GM12864 (cell line): ENCODE results near the gene CLK2.

Source experiments
- DNase-seq: peaks from one replicate; pipeline ENCODE4 v3.0.0-alpha.2; 2011; ENCODE audit warnings: low read depth
- H3K4me3 ChIP-seq: 2 replicates; pipeline ENCODE4 v1.5.1; 2011; ENCODE audit warnings: mild to moderate bottlenecking, low read depth, low read length, control low read depth
- TF ChIP-seq, protein P1 (sequence below): IDR thresholded peaks from 2 replicates; pipeline ENCODE4 v1.5.1; 2011; ENCODE audit warnings: low read depth, mild to moderate bottlenecking, moderate library complexity, low read length, control low read depth, inconsistent platforms; ENCODE audit errors: missing control alignments

CLK2 gene

DNA sequence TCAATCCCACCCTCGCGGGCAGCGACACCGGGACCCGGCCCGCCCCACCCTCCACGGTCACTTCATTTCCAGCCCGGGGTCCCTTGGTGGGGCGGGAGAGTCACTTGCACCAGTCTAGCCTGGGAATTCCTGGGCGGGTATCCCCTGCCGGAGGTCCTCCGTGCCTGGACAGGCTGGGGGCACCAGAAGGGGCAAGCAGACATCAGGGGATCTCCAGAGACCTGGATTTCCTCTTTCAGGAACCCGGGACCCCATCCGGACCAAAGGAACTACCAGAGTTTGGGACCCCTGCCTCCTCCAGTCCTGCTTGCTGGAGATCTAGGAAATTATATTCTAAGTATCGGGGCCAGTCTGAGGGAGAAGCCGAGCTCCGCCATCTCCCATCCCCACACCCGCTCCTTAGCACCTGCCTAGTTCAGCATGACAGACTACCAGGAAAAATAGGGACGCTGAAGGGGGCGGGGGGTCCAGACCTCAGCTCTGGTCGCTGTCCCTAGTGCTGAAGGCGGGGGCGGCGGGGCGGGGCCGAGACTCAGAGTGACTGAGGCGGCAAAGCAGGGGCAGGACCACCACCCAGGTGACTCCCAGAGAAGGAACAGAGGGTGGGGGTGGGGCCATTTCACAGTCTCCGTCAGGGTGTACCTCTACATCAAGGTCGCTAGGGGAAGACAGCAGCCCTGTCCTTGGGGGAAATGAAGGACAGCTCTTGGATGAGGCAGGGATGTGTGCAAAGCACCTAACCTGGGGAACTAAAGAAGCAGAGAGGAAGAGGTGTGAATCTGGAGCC lies 4.8 kb upstream of the CLK2 start:
- H3K4me3 ChIP-seq, result peak overlapping the region; percentile 69
- TF ChIP-seq, protein P1, sequence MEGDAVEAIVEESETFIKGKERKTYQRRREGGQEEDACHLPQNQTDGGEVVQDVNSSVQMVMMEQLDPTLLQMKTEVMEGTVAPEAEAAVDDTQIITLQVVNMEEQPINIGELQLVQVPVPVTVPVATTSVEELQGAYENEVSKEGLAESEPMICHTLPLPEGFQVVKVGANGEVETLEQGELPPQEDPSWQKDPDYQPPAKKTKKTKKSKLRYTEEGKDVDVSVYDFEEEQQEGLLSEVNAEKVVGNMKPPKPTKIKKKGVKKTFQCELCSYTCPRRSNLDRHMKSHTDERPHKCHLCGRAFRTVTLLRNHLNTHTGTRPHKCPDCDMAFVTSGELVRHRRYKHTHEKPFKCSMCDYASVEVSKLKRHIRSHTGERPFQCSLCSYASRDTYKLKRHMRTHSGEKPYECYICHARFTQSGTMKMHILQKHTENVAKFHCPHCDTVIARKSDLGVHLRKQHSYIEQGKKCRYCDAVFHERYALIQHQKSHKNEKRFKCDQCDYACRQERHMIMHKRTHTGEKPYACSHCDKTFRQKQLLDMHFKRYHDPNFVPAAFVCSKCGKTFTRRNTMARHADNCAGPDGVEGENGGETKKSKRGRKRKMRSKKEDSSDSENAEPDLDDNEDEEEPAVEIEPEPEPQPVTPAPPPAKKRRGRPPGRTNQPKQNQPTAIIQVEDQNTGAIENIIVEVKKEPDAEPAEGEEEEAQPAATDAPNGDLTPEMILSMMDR, result peak; percentile 67
- no peak for DNase-seq

DNA sequence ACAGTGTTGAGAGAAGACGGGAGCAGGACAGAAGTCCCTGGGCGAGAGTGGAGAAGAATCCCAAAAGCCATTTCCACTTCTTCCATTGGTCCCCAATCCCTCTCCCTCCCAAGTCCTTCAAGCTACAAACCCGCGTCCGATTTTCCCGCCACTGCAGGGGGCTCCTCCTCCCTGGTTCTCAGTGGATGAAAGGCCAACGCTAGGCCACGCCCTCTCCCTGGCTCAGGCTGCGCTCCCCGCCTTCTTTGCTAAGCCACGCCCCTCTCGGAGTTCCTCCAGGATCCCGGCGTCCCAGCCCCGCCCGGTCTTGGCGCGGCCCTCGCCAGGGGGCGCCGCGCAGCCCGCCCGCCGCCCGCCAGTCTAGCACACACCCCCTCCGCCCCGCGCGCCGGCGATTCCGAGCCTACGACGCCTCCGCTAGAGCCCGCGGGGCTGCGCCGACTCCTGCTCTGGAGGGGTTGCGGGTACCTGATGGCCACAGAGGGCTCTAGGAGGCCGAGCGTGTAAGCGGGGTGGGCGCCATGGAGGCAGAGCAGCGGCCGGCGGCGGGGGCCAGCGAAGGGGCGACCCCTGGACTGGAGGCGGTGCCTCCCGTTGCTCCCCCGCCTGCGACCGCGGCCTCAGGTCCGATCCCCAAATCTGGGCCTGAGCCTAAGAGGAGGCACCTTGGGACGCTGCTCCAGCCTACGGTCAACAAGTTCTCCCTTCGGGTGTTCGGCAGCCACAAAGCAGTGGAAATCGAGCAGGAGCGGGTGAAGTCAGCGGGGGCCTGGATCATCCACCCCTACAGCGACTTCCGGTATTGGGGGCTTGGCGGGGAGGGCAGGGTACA lies 4.0 kb upstream of the CLK2 start, which contains the start of gene HCN3:
Gene HCN3, plus strand, starts transcription at position 394 of the 832 bp plus-strand sequence. Its CDS starts 128 bp downstream, at position 522.
- peak within 1 kb of the TSS; percentile 69 for H3K4me3 ChIP-seq
- peak; percentile 79 for DNase-seq
- TF ChIP-seq, protein P1, result peak; percentile 59

DNA sequence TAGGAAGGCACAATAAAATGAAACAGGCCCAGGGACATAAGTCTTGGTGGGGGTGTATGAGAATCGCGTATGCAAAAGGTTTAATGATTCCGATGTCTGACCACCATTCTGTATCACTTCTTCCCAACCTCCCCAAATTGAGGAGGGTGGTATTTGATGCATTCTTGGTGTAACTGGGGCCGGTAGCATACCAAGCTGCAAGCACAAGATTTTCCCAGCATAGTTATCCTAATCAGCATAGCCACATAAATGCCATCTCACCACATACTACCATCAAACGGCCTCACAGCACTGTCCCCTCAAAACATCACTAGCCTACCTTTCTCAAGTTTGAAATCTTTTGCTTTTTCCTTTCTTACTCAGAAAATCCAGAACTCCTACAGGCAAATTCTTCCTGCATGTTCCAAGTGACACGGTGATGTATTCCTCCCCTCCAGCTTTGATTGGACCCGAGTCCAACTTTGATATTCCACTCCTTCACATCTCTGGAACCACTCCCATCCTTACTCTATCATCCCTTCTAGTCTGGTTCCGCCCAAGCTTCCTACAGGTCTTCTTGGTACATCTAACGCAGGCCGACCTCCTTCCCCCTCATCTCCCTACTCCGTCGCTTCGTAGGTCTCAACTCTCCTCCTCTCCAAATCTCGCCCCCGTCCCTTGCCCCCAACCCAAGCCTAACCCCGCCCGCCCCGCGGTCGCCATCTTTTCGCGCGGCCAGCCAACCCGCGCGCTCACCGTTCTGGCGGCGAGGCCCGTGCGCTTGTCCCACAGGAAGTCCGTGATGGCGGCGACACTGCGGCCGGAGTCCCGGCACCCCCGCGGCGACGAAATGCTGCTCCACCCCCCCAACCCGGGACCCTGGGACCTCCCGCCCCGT lies 600 bp downstream of the CLK2 start:
- no peak for DNase-seq
- TF ChIP-seq, protein P1, result no peak
- peak overlapping the region; percentile 99 for H3K4me3 ChIP-seq

DNA sequence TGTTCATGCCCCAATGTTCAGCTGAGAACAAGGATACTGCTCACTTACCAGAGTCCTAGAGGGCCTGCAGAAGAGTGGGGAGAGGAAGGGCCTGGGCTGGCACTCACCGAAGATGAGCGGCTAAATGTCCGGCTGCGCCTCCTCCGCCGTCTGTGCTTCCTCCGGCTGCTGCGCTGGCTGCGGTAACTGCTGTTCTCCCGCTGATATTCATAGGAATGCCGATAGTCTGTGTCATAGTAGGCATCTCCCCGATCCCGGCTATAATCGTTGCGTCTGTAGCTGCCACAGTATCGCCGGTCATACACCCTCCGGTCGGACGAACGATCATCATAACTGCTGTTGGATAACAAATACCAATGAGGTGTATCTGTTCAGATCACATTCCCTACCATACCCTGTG lies 3.9 kb downstream of the CLK2 start:
- TF ChIP-seq, protein P1, result no peak
- no peak for DNase-seq
- H3K4me3 ChIP-seq, result no peak overlapping the region

DNA sequence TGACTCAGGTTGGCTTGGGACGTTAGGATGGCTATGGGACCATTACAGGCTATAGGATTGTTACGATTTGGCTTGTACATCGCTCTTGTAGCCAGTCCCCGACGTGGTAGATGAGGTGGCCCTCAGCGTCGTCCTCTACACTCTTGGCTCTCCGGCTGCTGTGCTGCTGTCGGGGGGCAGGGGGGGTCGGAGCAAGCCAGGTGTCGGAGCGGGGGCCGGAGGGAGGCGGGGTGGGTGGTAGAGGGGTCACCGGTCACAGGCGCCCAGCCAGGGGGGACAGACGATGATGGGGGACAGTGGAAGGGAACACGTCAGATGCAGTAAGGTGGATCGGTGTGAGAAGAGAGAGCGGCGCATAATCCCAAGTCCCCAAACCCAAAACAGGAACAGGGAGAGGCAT lies 4.7 kb downstream of the CLK2 start:
- H3K4me3 ChIP-seq, result no peak overlapping the region
- no peak for DNase-seq
- TF ChIP-seq, protein P1, result no peak

DNA sequence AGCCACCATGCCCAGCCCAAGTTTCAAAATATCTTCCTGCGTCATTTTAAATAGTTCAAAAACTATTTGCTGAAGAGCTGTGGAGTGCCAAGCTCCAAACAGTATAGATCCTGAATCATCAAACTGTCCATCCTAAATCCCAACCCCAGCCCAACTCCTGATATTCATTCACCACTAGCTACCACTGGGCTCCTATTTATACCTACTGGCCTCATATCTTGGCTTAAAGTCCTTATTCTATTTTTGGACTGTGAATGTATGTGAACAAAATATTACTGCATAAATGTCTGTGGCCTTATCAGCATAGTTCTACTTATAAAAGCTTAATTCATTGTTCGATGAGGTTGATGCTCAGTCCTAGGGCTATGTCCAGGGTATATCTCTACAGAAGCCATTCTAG lies 5.9 kb downstream of the CLK2 start:
- TF ChIP-seq, protein P1, result no peak
- no peak for DNase-seq
- H3K4me3 ChIP-seq, result no peak overlapping the region
